ENCODE measurements around the gene TSHZ2. TPM values are rescaled to one million over a fixed set of nuclear protein-coding genes. Genes with fewer than 3 reads are reported as not detected.

Gene TSHZ2
- total and polyA plus RNA-seq, 9 of the 15 experiments (the other 6 are each of a cell fraction or from before 2014, with no cell fraction given), result 0.03 to 0.20 (median 0.05) TPM; not detected in 4

DNA sequence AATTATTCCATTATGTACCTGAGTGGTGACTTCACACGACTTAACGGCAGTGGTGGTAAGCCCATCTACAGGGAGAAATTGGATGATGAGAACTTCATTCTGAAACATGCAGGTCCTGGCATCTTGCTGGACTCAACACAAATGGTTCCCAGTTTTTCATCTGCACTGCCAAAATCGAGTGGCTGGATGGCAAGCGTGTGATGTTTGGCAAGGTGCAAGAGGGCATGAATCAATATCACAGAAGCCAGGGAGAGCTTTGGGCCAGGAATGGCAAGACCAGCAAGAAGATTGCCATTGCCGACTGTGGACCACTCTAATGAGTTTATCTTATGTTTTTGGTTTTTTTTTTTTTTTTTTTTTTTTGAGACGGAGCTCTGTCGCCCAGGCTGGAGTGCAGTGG lies 449.2 kb downstream of the TSHZ2 start:
- Histone ChIP-seq H3K9me1 (ENCODE audit: control insufficient read depth, insufficient read depth, low read length) (no peaks in the 10 kb centered on the region), H3K9ac (ENCODE audit: insufficient read depth in 1 of 2, low read depth in 2 of 2, low read length in 2 of 2) (no peak overlapping the region), H3K27me3 (ENCODE audit: control insufficient read depth in 2 of 2, insufficient read depth in 2 of 2, low read length in 2 of 2) (peaks cover 9 to 35% of the 10 kb centered on the region in 2 experiments), H3K79me2 (ENCODE audit: control insufficient read depth, insufficient read depth, low read length) (no peaks in the 10 kb centered on the region), H3K4me3 (no peak overlapping the region), H3K9me3 (replicated peaks; ENCODE audit: control insufficient read depth, insufficient read depth, low read depth, low read length) (no peaks in the 10 kb centered on the region), H3K36me3 (ENCODE audit: control insufficient read depth, insufficient read depth, low read length) (no peaks in the 10 kb centered on the region), H3K27ac (ENCODE audit: extremely low read depth, low read depth, low read length) (no peak overlapping the region), H3K4me2 (ENCODE audit: insufficient read depth, low read length) (no peak overlapping the region), H2AFZ (ENCODE audit: low read depth, low read length) (no peak overlapping the region), H4K20me1 (replicated peaks; ENCODE audit: control insufficient read depth, insufficient read depth, low read length) (no peaks in the 10 kb centered on the region), H3K4me1 (replicated peaks in 1 of 2; ENCODE audit: control insufficient read depth in 2 of 2, insufficient read depth in 2 of 2, low read length in 2 of 2) (peaks cover 0 to 4% of the 10 kb centered on the region in 2 experiments; a peak in 1 of 5 replicates)
- ATAC-seq (no peak), DNase-seq (ENCODE audit: extremely low read depth in 1 of 4, low spot score in 3 of 4) (no peak), FAIRE-seq (no peak)
- intact Hi-C loops (cut with micrococcal nuclease) (loop anchor here (5.0 to 10.0 kb wide), 2 partner anchors 71 to 643 kb away; no protein-coding TSS in a partner anchor), in situ Hi-C loops (cut with MboI) (no loop called here)
- WGBS (ENCODE audit: insufficient coverage, low coverage, missing lambda C conversion rate), result 13% methylated on average over 5 of the region's 7 CpGs
- no TSS peak for BruUV-seq (replicated peaks)
- ChIA-PET CTCF (ENCODE audit: low intra/inter-chr PET ratio) (no interaction called here), POLR2A (no interaction called here)
- TF ChIP-seq NCOA2 (IDR thresholded peaks at IDR 0.05; ENCODE audit: partially characterized antibody in 2 of 2), result no peak
- TF ChIP-seq, protein P1, sequence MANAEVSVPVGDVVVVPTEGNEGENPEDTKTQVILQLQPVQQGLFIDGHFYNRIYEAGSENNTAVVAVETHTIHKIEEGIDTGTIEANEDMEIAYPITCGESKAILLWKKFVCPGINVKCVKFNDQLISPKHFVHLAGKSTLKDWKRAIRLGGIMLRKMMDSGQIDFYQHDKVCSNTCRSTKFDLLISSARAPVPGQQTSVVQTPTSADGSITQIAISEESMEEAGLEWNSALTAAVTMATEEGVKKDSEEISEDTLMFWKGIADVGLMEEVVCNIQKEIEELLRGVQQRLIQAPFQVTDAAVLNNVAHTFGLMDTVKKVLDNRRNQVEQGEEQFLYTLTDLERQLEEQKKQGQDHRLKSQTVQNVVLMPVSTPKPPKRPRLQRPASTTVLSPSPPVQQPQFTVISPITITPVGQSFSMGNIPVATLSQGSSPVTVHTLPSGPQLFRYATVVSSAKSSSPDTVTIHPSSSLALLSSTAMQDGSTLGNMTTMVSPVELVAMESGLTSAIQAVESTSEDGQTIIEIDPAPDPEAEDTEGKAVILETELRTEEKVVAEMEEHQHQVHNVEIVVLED (CRISPR knock-in tag; IDR thresholded peaks at IDR 0.05), result no peak
- TF ChIP-seq FOXK1 (CRISPR knock-in tag; IDR thresholded peaks at IDR 0.05; ENCODE audit: borderline replicate concordance), result no peak
- TF ChIP-seq SAP30 (IDR thresholded peaks at IDR 0.05; ENCODE audit: borderline replicate concordance, insufficient read depth, low read depth, low read length, poor library complexity, severe bottlenecking), result no peak
- TF ChIP-seq, protein P2, sequence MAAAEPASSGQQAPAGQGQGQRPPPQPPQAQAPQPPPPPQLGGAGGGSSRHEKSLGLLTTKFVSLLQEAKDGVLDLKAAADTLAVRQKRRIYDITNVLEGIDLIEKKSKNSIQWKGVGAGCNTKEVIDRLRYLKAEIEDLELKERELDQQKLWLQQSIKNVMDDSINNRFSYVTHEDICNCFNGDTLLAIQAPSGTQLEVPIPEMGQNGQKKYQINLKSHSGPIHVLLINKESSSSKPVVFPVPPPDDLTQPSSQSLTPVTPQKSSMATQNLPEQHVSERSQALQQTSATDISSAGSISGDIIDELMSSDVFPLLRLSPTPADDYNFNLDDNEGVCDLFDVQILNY (CRISPR knock-in tag; IDR thresholded peaks at IDR 0.05), result no peak
- TF ChIP-seq ZNF133 (CRISPR knock-in tag; IDR thresholded peaks at IDR 0.05), result no peak
- TF ChIP-seq ZNF551 (CRISPR knock-in tag; IDR thresholded peaks at IDR 0.05), result no peak
- TF ChIP-seq CHD1 (IDR thresholded peaks at IDR 0.05; ENCODE audit: low read length), result no peak
- TF ChIP-seq, protein P3, sequence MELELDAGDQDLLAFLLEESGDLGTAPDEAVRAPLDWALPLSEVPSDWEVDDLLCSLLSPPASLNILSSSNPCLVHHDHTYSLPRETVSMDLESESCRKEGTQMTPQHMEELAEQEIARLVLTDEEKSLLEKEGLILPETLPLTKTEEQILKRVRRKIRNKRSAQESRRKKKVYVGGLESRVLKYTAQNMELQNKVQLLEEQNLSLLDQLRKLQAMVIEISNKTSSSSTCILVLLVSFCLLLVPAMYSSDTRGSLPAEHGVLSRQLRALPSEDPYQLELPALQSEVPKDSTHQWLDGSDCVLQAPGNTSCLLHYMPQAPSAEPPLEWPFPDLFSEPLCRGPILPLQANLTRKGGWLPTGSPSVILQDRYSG (tag; conservative IDR thresholded peaks at IDR 0.05; ENCODE audit: low read depth), result no peak
- no peak for TF ChIP-seq SRSF7 (optimal IDR thresholded peaks at IDR 0.05; ENCODE audit: low read depth, low read length)
- no peak for TF ChIP-seq TAF9B (IDR thresholded peaks at IDR 0.05; ENCODE audit: partially characterized antibody)
